KMS-11 (cell line): Measurements from ENCODE around the gene PSMC3IP.
"Not testable (repeated sequence)": the region's sequence is repeated elsewhere in the genome, so short reads cannot be mapped to it uniquely, and the experiment has no call there.

Experiments used
- H2AFZ ChIP-seq: fragments of 200-600 bp; sonication (generic); 2 replicates; pipeline ENCODE4 v1.6.1; 2016; ENCODE audit warnings: antibody characterized with exemption, mixed run types, low read depth
- H3K27ac ChIP-seq: fragments of 200-600 bp; sonication (generic); 2 replicates; pipeline ENCODE4 v1.6.1; 2016; ENCODE audit warnings: mild to moderate bottlenecking, mixed run types
- H3K27me3 ChIP-seq: fragments of 200-600 bp; sonication (generic); 2 replicates; pipeline ENCODE4 v1.6.1; 2017; ENCODE audit warnings: mild to moderate bottlenecking, low read depth, mixed run types, moderate library complexity; ENCODE audit not compliant: insufficient read depth
- H3K36me3 ChIP-seq: fragments of 200-600 bp; sonication (generic); 2 replicates; pipeline ENCODE4 v1.6.1; 2017; ENCODE audit warnings: mild to moderate bottlenecking, mixed run types; ENCODE audit not compliant: insufficient read depth
- H3K4me1 ChIP-seq: fragments of 200-600 bp; sonication (generic); 2 replicates; pipeline ENCODE4 v1.6.1; 2016; ENCODE audit warnings: mild to moderate bottlenecking, low read depth, mixed run types; ENCODE audit not compliant: poor library complexity, severe bottlenecking
- H3K4me2 ChIP-seq: fragments of 200-600 bp; sonication (generic); 2 replicates; pipeline ENCODE4 v1.7.0; 2016; ENCODE audit warnings: mild to moderate bottlenecking, mixed run types
- H3K4me3 ChIP-seq: fragments of 200-600 bp; sonication (generic); IDR thresholded peaks from 2 replicates; pipeline ENCODE4 v1.6.1; 2017; ENCODE audit warnings: low read depth, low read length, mixed read lengths; ENCODE audit not compliant: insufficient read depth
- H3K79me2 ChIP-seq: fragments of 200-600 bp; sonication (generic); 2 replicates; pipeline ENCODE4 v1.6.1; 2016; ENCODE audit warnings: low read depth, mixed run types; ENCODE audit not compliant: insufficient read depth
- H3K9ac ChIP-seq: fragments of 200-600 bp; sonication (generic); 2 replicates; pipeline ENCODE4 v1.6.1; 2016; ENCODE audit warnings: mild to moderate bottlenecking, mixed run types
- H4K20me1 ChIP-seq: fragments of 200-600 bp; sonication (generic); 2 replicates; pipeline ENCODE4 v1.6.1; 2016; ENCODE audit warnings: mild to moderate bottlenecking, mixed run types; ENCODE audit not compliant: insufficient read depth
- TF ChIP-seq, protein P1 (sequence below): fragments of 200-600 bp; sonication (generic); conservative IDR thresholded peaks from 2 replicates; pipeline ENCODE4 v1.6.1; 2017; ENCODE audit warnings: low read depth, mild to moderate bottlenecking, antibody characterized with exemption, low read length, moderate library complexity, mixed read lengths

PSMC3IP gene

DNA sequence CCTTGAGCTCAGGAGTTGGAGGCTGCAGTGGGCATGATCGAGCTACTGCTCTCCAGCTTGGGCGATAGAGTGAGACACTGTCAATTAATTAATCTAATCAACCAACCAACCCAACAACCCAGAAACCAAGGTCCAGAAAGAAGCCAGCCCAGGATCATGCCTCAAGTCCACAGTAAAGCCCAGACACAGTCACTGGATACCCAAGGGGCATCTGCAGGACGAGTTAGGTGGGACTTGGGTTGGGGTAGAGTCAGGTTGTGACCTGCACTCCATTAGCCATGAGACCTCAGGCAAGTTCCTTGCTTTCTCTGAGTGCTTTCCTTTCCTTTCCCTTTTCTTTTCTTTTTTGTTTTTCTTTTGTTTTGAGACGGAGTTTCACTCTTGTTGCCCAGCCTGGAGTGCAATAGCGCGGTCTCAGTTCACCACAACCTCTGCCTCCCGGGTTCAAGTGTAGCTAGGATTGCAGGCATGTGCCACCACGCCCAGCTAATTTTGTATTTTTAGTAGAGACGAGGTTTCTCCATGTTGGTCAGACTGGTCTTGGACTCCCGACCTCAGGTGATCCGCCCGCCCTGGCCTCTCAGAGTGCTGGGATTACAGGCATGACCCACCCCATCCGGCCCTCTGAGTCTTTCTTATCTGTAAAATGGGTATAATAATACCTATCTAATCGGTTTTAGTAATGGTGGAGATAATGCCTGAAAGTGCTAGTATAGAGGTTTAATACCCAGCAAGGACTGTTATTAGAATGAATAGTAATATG lies 28.4 kb downstream of the PSMC3IP start:
- Histone ChIP-seq H3K36me3 (no peaks in the 10 kb centered on the region), H3K9ac (no peak overlapping the region), H3K4me3 (no peak overlapping the region), H2AFZ (peak overlapping the region; percentile 53), H4K20me1 (no peaks in the 10 kb centered on the region), H3K27me3 (peaks cover 7% of the 10 kb centered on the region), H3K4me2 (peak overlapping the region; percentile 85), H3K27ac (no peak overlapping the region), H3K4me1 (peaks cover 16% of the 10 kb centered on the region), H3K79me2 (no peaks in the 10 kb centered on the region)
- TF ChIP-seq, protein P1, sequence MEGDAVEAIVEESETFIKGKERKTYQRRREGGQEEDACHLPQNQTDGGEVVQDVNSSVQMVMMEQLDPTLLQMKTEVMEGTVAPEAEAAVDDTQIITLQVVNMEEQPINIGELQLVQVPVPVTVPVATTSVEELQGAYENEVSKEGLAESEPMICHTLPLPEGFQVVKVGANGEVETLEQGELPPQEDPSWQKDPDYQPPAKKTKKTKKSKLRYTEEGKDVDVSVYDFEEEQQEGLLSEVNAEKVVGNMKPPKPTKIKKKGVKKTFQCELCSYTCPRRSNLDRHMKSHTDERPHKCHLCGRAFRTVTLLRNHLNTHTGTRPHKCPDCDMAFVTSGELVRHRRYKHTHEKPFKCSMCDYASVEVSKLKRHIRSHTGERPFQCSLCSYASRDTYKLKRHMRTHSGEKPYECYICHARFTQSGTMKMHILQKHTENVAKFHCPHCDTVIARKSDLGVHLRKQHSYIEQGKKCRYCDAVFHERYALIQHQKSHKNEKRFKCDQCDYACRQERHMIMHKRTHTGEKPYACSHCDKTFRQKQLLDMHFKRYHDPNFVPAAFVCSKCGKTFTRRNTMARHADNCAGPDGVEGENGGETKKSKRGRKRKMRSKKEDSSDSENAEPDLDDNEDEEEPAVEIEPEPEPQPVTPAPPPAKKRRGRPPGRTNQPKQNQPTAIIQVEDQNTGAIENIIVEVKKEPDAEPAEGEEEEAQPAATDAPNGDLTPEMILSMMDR = no peak

- Histone ChIP-seq H4K20me1 (no peaks in the 10 kb centered on the region), H2AFZ (peak overlapping the region; percentile 53), H3K9ac (no peak overlapping the region), H3K79me2 (no peaks in the 10 kb centered on the region), H3K36me3 (no peaks in the 10 kb centered on the region), H3K4me3 (no peak overlapping the region), H3K27ac (no peak overlapping the region), H3K4me1 (peaks cover 16% of the 10 kb centered on the region), H3K4me2 (peak overlapping the region; percentile 85), H3K27me3 (peaks cover 7% of the 10 kb centered on the region)
- TF ChIP-seq, protein P1 = peak; percentile 67
These were observed 29.3 kb downstream of the PSMC3IP start for GRCh38 chr17:42548070-42548837.

DNA sequence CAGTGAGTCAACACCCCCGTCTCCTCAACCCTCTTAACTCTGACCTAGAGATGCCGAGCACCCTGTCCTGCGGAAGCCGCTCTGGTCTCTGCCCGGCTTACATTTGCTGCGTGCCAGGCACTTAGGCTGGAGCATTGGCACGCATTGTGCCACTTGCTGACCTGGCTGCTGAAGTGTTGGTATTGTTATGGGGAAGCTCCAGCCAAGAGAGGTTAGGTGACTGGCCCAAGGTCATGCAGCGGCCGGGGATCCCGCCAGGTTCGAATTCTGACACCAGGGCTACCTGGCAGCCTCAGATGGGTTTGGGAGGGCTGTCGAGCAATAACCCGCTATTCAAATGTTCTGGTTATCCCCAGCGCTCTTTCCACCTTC lies 29.8 kb downstream of the PSMC3IP start:
- H3K36me3 ChIP-seq = no peaks in the 10 kb centered on the region
- peak overlapping the region; percentile 53; the same call in 1 of the 2 replicates for H2AFZ ChIP-seq
- H3K4me1 ChIP-seq = peaks cover 16% of the 10 kb centered on the region
- H3K79me2 ChIP-seq = no peaks in the 10 kb centered on the region
- H3K4me2 ChIP-seq = peak overlapping the region; percentile 85; the same call in 1 of the 2 replicates
- H3K9ac ChIP-seq = no peak overlapping the region
- no peaks in the 10 kb centered on the region for H4K20me1 ChIP-seq
- peaks cover 7% of the 10 kb centered on the region for H3K27me3 ChIP-seq
- H3K27ac ChIP-seq = no peak overlapping the region
- TF ChIP-seq, protein P1 = no peak
- no peak overlapping the region for H3K4me3 ChIP-seq

GRCh38 chr17:42547001-42547461 lies 30.5 kb downstream of the PSMC3IP start:
- Histone ChIP-seq H3K9ac (no peak overlapping the region), H4K20me1 (no peaks in the 10 kb centered on the region), H3K4me1 (peaks cover 17% of the 10 kb centered on the region), H3K4me2 (no peak overlapping the region), H2AFZ (no peak overlapping the region), H3K27ac (no peak overlapping the region), H3K27me3 (peaks cover 7% of the 10 kb centered on the region), H3K4me3 (no peak overlapping the region), H3K36me3 (no peaks in the 10 kb centered on the region), H3K79me2 (no peaks in the 10 kb centered on the region)
- TF ChIP-seq, protein P1 = no peak

GRCh38 chr17:42545755-42546505 lies 31.6 kb downstream of the PSMC3IP start:
- H3K27ac ChIP-seq, H4K20me1 ChIP-seq: not testable (repeated sequence)
- peaks cover 24% of the 10 kb centered on the region for H3K4me1 ChIP-seq

More at GRCh38 chr17:42545755-42546505, 31.6 kb downstream of the PSMC3IP start:
- not testable (repeated sequence) for H3K9ac ChIP-seq, H3K27me3 ChIP-seq, H3K36me3 ChIP-seq, H2AFZ ChIP-seq, H3K4me2 ChIP-seq, H3K4me3 ChIP-seq, H3K79me2 ChIP-seq
